Osteoblast (primary cell): Measurements from ENCODE around the gene PRPF40B. TPM values are rescaled to one million over a fixed set of nuclear protein-coding genes. Genes with fewer than 3 reads are reported as not detected.
A peak's percentile ranks its signal among the peaks of the same experiment; 100 is the strongest.

ENCODE experiments used
- DNase-seq: peaks from one replicate; pipeline ENCODE4 v3.0.0; 2011; ENCODE audit warnings: low spot score, mixed read lengths; ENCODE audit not compliant: insufficient read length; ENCODE audit errors: missing footprints
- H2AFZ ChIP-seq: 2 replicates; pipeline ENCODE4 v1.6.0; 2011; ENCODE audit warnings: mild to moderate bottlenecking, low read length
- H3K27ac ChIP-seq: 2 replicates; pipeline ENCODE4 v1.5.1; 2011; ENCODE audit warnings: mild to moderate bottlenecking, low read depth, low read length, moderate library complexity
- H3K27me3 ChIP-seq: 2 replicates; pipeline ENCODE4 v1.6.0; 2012; ENCODE audit warnings: mild to moderate bottlenecking, control low read depth, inconsistent platforms, low read length, moderate library complexity; ENCODE audit not compliant: insufficient read depth
- H3K36me3 ChIP-seq: 2 replicates; pipeline ENCODE4 v1.5.1; 2011; ENCODE audit warnings: mild to moderate bottlenecking, low read length, control low read depth, moderate library complexity; ENCODE audit not compliant: insufficient read depth
- H3K4me1 ChIP-seq: 2 replicates; pipeline ENCODE4 v1.5.1; 2011; ENCODE audit warnings: mild to moderate bottlenecking, low read length, control low read depth, moderate library complexity; ENCODE audit not compliant: insufficient read depth
- H3K4me2 ChIP-seq: 2 replicates; pipeline ENCODE4 v1.6.0; 2011; ENCODE audit warnings: mild to moderate bottlenecking, low read length; ENCODE audit not compliant: insufficient read depth
- H3K4me3 ChIP-seq: fragments of 200-600 bp; sonication (generic); 3 replicates; pipeline ENCODE4 v1.5.1; 2012; ENCODE audit warnings: mild to moderate bottlenecking, low read length, inconsistent platforms; ENCODE audit not compliant: insufficient read depth
- H3K79me2 ChIP-seq: 2 replicates; pipeline ENCODE4 v1.6.0; 2012; ENCODE audit warnings: mild to moderate bottlenecking, low read length, control low read depth, inconsistent platforms; ENCODE audit not compliant: insufficient read depth
- H3K9me3 ChIP-seq: 2 replicates; pipeline ENCODE4 v1.5.1; 2011; ENCODE audit warnings: low read depth, low read length, control low read depth
- H4K20me1 ChIP-seq: 2 replicates; pipeline ENCODE4 v1.6.0; 2012; ENCODE audit warnings: mild to moderate bottlenecking, low read length, control low read depth; ENCODE audit not compliant: insufficient read depth
- CTCF ChIP-seq: IDR thresholded peaks from 2 replicates; pipeline ENCODE4 v1.5.1; 2011; ENCODE audit warnings: mild to moderate bottlenecking, low read depth, low read length, moderate library complexity; ENCODE audit errors: extremely low read depth
- total RNA-seq: library from RNA; depleted of rRNA; stranded (reverse); fragments of >200 nt; gene quantifications from 2 replicates; pipeline ENCODE4 v1.2.3, GENCODE V29; 2012

Gene PRPF40B
- total RNA-seq, 1 donor = 11.6 TPM

- no peak for DNase-seq
- H3K4me1 ChIP-seq = peaks cover 15% of the 10 kb centered on the region
These were observed 4.1 kb upstream of the PRPF40B start for GRCh38 chr12:49619286-49619685.

GRCh38 chr12:49621651-49622500, 1.5 kb upstream of the PRPF40B start:
- Histone ChIP-seq H3K36me3 (no peaks in the 10 kb centered on the region), H3K79me2 (no peaks in the 10 kb centered on the region), H3K4me2 (peak overlapping the region; percentile 90), H3K4me3 (peak overlapping the region; percentile 78), H4K20me1 (peaks cover 11% of the 10 kb centered on the region), H3K27ac (peak overlapping the region; percentile 51), H3K9me3 (no peaks in the 10 kb centered on the region), H3K27me3 (peaks cover 11% of the 10 kb centered on the region), H3K4me1 (peaks cover 25% of the 10 kb centered on the region), H2AFZ (peak overlapping the region; percentile 76)
- no peak for DNase-seq
- TF ChIP-seq CTCF = no peak

More at GRCh38 chr12:49619286-49619685, 4.1 kb upstream of the PRPF40B start:
- no peaks in the 10 kb centered on the region for H3K79me2 ChIP-seq
- no peaks in the 10 kb centered on the region for H3K9me3 ChIP-seq
- H3K27ac ChIP-seq = no peak overlapping the region
- H3K36me3 ChIP-seq = no peaks in the 10 kb centered on the region
- H3K27me3 ChIP-seq = peaks cover 11% of the 10 kb centered on the region
- TF ChIP-seq CTCF = no peak
- H4K20me1 ChIP-seq = no peaks in the 10 kb centered on the region
- H2AFZ ChIP-seq = no peak overlapping the region
- H3K4me2 ChIP-seq = no peak overlapping the region
- no peak overlapping the region for H3K4me3 ChIP-seq

GRCh38 chr12:49622501-49623141, 740 bp upstream of the PRPF40B start:
- no peak for TF ChIP-seq CTCF
- Histone ChIP-seq H3K4me3 (peak overlapping the region; percentile 78), H3K27me3 (peaks cover 10% of the 10 kb centered on the region), H3K4me2 (peak overlapping the region; percentile 90), H3K27ac (peak overlapping the region; percentile 51), H3K36me3 (no peaks in the 10 kb centered on the region), H4K20me1 (peaks cover 11% of the 10 kb centered on the region), H3K9me3 (no peaks in the 10 kb centered on the region), H3K4me1 (peaks cover 29% of the 10 kb centered on the region), H3K79me2 (no peaks in the 10 kb centered on the region), H2AFZ (peak overlapping the region; percentile 76)
- peak; percentile 92 for DNase-seq
